Hypothalamus (tissue), 51 donors: ENCODE measurements around the gene ZSWIM6.

Experiments used
- DNase-seq, 51 donors: peaks; one replicate each; lab custom pipeline; 2025; lab: John Stamatoyannopoulos, UW

The ZSWIM6 gene

DNA sequence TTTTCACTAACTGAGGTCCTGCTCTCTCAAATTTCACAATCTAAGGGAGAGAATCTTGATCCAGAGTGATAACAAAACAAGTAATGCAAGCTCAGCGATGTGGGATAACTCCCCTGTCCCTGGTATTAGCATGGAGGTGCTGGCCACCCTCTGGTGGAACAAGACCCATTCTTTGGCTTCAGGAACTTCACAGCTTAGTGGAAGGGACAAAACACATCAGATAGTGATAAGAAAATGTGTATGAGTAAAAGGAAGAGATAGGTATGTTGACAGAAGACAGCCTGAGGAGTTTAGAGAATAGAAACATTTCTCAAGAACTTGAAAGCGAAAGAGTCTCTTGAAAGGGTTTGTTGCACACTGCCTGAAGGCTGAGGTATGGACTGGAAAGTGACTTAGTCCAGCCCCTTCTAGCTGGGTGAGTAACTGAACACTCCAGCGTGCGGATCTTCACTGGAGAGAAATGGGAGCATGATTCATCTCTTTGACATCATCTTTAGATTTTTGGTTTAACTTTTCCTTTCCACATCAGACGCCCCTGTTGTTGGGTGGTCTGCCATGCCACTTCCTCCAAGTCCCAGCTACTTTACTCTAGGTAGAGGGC is 25.4 kb upstream of the ZSWIM6 start:
- no peak for DNase-seq

DNA sequence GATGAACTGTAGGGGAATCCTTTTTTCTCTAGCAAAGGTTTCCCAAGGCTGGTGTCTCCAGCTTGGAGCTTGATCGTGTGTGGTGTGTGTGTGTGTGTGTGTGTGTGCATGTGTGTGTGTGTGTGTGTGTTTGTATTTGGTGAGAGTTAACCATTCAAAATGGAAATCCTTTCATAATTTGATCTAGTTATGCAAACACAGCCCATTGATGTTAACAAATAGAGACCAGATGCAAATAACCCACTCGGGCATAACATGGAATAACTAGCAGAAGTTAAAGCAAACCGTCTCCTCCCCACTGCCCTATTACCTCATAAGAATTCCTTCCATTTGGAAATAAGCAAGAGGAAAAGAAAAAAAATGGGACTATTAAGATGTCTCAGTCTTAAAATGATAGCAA is 24.9 kb upstream of the ZSWIM6 start:
- no peak for DNase-seq

DNA sequence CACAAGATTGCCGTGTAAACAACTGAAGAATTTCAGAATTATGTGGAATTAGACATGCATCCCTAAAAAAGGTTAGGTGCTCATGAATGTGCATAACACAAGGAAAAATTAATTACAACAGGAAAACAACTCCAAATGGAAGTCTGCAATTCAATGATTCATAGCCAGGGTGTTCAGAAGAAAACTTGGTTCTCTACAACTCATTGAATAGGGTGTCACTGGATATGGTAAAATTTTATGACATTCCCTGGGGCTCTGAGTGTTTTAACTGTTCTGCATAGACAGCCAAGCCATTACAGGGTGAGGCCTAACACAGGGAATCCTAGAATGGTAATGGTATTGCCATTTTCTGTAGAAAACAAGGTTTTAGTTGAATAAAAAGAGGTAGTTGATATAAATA is 24.4 kb upstream of the ZSWIM6 start:
- DNase-seq = no peak

DNA sequence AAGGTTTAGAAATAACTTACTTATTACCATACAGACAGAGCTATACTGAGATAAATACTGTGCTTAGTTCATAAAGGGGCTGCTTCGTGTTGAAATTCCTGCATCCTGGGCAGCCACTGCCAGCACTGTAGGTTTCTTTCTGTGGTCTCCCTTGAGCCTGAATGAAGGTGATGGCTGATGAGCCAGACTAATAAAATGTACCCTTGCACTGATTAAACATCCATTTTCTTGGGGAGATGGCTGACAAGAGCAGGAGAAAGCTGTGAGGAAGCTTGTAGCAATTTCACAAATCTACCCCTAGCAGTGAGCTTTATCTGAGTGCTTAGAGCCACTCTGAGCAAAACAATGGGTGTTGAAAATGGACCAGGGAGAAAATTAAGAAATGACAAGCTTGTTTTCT is 23.3 kb upstream of the ZSWIM6 start:
- DNase-seq = no peak

DNA sequence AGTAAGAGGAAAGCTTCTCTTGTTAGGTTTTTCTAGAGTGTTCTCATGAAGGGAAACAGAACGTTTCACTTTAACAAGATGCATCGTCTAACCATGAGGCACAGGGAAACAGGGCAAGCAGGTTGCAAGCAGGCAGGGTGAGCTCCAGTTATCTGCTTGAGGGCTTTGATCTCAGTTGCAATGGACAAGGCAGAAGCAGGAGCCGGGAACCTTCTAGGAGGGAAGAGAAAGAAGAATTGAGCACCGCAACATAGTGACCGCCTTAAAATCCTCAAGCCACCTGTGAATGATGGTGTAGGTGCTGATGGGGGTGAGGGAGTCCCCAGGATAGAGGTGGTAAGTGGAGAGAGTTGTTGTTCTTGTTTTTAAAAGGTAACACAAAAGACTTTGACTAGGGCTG is 22.9 kb upstream of the ZSWIM6 start:
- no peak for DNase-seq

DNA sequence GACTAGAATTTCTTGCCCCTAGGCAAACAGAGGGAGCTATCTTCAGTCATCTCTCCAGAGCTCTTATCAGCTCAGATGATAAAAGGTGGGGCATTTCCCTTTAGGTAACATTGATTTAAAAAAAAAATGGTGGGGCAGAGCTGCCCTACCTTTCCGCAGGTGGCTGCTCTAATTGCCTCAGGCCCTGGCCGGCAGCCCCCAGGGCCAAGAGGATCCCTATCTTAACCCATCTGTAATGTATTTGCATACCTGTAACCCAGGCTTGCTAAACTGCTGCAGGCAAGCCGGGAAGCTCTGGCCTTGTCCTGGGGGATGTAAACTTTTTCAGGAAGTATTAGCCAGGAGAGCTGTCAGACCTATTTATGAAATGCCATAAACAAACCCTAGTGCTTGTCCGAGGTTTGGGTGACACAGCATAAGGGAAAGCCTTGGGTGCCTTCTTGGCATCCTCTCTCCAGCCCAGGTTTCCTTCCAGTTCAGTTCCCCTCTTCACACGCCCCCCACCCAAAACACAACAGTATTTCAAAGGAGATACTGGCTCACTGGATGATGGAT is 20.9 kb upstream of the ZSWIM6 start:
- no peak for DNase-seq

DNA sequence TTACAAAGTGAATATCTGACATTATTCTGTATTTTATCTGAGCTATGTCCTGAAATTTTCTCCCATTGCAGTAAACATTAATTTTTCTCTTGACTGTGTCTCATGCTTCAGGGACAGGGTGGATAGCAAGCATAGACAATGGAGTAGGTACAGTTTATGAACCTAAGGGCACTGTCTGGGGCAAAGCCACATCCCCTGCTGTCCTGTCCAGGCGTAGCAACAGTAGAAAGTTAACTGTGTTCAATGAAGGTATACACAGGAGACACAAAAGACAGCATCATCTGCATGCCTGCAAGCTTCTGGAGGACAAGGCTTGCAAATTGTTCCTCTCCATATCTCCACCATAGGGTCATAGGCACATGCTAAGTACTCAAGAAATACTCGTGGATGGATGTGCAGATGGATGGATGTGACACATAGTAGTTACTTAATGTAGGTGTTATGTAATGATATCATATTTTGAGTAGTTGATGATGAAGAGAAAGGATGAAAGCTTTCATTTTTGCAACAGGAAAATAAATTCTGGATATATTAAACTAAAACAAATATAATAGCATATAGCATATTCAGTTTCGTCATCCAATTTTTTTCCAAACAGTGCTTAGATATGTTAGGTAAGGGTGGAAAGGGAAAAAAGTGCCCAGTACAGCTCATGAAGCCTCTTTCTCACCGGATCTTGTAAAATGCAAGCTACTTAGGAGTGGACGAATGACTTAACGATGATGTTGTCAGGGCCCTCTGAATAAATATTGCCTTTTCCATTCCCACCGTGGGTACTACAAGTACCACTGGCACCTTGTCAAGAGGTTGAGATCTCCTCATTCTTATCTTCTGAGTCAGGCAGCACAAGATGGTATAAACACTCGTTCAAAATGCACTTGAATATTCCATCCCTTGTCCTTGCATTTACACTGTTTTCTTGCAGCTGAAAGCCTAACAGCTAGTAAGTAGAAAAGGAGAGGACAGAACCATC is 19.9 kb upstream of the ZSWIM6 start:
- no peak for DNase-seq

DNA sequence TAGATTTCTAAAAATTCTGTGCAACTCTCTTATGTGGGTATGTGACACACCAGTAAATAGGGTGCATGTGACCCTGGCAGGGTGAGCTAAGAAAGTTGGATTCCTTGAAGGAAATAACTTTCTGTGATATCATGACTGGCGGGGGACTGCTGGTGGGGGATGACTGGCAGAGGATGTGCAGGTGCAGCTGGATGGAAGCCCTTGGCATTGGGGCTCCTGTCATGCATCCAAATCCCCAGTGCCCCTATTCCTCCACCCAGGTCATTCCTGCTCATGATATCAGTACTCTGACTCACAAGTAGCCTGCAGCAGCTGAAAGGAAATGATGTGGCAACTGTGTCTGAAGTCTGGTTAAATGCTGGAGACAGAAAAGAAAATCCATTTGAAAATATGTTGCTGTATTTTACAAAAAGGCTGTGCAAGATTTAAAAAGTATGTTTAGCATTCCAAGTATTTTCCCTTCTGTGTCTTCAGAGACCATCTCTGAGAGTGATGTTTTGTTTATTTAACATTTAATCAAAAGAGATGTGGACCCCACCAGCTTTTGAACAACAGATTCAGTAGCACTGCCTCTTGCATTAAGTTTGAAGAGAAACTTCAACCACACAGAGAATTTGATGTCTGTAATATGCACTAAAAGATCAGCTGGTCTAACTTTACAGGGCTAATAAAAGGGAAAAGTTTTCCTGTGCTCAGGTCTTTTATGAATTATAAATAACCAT is 17.9 kb upstream of the ZSWIM6 start:
- no peak for DNase-seq

DNA sequence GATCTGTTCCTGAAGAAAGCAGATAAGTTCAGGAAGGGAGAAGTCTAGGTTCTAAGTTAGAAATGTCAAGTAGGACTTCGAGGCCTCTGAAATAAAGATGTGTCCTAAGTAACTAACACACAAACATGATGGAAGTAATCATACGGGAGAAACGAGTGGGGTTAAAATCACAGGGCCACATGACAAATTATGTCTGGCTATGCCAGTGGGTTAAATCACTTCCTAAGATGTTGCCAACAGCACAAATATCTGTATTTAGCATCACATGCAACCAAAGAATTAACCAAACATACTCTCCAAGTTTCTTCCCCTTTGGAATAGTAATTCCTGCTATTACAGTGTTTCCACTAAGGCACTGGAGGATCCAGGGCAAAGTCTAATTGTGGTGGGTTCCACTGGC is 13.7 kb upstream of the ZSWIM6 start:
- no peak for DNase-seq

DNA sequence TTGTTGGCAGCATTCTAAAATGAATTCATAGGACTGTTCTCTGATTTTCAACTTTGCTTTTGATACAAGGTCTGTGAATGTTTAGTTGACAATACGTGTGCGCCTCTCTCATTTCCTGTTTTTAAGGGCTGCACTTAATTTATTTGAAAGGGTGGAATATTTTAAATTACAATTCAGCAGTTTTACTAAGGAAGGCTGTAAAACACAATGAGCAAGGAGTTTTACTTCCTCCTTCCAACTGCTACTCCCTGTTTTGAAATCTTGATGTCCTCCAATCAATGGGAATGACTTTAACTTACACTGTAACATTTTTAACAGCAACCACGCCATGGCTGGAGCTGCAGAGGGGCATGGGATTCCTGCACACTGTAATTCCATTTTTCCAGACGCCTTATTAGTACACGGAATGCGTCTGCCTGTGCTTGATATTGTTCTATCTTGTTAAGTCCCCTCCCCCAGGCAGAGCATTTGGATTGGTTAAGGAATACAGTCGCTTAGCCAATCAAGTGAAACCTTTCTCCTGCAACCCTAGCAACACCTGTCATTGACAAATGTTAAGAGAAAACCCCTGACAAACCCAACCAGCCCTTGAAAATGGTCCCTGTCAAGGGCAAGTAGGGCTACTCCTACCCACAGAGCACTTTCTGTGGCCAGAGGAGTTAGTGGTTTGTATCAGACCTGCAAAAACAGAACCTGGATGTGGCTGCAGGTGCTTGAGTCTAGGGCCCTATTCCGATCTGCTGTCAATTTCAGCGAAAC is 12.5 kb upstream of the ZSWIM6 start:
- peak in 4 of 51 donors; percentile 10 to 63 (median 17) for DNase-seq

DNA sequence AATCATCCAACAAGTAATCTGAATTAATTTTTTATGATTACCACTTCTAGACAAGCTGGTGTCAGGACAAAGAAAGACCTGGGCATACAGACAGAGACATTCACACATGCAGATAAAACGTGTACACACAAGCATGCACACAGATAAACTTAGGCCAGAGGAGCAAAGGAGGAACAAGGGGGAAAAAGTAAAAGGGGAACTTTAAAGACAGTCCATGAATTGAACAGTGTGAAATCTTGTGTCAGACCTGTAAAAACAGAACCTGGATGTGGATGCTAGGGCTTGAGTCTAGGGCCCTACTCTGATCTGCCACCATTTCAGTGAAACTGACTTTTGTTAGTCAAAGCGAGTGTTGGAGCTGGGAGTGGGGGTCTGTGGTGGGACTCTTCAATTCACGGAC is 11.2 kb upstream of the ZSWIM6 start:
- DNase-seq = no peak

DNA sequence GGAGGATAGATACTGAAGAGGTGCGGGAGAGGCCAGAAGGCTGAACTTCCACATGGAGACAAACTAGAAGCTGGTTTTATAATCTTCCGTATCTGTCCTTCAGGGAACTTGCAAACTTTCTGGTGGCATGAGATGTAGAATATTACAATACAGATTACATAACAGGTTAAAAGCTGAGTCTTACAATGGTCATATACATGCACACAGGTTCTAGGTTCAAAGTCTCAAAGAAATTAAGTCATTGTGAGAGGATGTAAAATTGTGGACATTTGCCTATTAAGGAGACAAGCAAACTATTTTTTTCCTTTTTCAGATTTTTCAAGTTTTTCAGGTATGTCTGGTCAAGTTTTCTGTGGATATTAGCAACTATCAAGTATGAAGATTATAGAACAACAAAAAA is 10.4 kb upstream of the ZSWIM6 start:
- DNase-seq = no peak

DNA sequence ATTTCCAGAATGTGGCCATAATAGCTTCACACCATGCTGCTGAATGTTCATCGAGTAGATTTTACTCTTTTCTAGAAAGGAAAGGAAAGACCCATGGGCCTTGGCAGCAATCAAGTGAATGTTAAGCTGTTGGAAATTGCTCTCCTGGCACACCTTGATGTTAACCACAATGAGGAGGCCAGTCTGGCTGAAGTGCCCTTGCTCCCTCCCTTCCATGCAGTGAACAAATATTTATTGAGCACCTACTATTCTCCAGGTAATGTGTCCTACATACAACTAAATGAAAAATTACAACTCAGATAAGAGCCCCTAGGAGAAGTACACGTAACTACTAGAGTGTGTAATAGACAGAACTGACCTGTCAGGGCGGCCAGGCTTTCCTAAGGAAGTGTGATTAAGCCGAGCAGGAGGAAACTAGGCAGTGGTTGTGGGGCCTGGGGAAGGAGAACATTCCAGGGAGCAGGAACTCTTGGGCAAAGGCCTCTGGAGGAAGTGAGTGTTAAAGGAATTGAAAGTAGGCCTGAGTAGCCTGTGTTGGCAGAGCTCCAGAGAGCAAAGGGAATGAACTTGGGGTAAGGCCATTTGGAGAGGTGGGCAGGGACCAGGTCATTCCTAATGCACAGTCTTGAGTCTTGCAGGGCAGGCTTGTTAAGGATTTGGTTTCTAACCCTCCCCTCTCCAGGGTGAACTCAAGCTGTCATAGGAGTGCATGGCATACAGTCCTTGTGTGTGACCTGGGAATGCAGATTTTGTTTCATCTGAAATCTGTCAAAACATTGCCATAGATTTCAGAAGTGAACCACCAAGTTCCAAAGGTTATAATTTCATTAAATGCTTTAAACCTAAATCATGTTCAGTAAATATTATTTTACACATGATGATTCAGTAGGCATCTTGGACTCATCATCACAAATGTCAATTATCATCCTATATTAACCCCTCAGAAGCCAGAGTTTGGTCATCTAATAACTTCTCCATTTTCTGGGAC is 9.0 kb upstream of the ZSWIM6 start:
- no peak for DNase-seq

DNA sequence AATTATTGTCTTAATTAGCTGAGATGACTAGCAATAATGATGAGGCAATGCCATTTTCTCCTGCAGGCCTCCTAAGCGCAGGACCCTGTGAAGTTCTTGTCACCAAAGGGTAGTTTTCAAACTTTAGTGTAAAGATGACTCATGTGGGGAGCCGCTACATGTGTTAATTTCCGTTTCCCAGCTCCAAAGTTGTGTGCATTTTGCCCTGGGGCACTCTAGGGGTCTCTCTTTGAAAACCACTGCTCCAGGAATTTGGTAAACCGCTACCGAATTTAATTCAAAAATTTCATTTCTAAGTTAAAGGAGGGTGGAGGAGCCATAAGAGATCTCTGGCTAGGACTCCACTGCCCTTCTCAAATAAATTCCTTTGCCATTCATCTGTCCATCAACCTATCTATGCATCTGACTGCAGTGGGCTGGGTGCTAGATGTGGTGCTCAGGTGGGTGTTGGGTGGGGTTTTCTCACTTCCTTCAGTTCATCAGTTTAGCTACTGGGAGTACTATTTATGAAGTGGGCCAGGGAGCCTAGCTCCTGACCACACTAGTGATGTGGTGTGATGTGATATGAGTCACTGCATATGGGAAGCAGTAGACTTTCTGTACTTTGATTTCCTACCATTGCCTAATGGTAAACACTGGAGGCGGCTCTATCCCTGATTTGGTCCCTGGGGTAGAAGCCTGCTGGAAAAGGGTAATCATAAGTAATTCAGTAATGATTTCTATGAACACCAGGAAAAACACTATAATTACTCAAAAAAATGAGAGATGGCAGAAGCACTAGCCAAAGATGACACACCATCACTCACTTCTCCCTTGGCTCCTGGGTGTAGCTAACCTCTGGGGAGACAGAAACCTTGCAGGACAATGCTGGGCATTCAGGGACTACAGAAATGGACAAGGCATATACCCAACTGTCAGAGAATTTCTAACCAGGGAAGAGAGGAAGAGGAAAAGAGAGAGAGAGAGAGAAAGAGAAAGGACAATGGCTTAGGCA is 4.0 kb upstream of the ZSWIM6 start:
- no peak for DNase-seq

DNA sequence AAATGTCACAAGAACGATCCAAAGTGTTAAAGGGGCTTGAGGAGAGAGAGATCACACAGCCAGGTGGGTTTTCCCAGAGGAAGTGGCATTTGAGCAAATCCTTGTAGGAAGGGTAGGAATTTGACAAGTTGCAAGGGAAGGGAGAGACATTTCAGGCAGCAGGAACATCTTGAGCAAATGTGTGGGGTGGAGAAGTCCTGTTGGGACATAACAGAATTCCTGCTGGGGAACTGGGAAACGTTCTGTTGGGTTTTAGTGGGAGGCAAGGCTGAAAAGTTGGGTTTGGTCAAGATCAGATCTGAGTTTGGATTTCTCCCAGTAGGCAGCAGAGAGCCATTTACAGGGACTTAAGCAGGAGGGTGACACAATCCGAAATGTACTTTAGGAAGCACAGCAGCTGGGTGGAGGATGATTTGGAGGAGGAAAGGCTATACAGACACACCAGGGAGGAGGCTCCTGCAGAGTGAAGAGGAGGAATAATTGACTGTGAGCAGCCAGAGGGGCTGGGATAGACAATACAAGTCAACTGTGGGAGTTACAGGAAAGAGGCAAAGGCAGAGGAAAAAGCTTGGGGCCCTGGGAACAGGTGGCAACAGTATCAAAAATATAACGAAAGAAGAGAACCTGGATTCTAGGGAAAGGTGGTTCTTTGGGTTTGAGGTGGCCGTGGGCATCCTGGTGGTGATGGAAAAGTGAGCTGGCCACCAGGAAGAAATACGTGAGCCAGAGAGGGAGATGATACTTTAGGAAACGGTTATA is 3.1 kb upstream of the ZSWIM6 start:
- peak in 1 of 51 donors; percentile 40 for DNase-seq

DNA sequence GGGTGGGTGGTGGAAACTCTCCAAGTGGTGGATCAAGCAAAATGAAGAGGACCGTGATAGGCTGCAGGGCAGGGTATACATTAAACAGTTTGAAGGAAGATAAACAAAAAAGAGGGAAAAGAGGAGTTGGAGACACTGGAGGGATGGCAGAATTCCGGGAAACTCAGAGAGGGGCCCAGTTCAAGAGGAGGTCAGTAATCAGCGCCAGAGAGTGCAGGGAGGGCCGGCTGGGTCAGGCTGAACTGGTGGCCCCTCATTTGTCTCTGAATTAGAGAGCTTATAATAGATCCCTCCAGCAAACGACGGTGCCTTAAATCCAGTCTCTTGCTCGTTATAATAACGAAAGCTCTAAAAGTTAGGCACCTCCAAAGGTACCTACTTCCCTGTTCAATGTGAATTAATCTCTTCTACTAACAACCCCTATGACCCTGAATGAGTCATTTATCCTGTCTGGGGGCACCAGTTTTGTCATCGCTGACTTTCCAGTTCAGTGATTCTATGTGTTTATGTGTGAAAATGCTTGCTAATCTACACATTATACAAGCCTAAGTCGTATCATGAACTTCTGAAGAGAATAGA is 2.4 kb upstream of the ZSWIM6 start:
- no peak for DNase-seq

DNA sequence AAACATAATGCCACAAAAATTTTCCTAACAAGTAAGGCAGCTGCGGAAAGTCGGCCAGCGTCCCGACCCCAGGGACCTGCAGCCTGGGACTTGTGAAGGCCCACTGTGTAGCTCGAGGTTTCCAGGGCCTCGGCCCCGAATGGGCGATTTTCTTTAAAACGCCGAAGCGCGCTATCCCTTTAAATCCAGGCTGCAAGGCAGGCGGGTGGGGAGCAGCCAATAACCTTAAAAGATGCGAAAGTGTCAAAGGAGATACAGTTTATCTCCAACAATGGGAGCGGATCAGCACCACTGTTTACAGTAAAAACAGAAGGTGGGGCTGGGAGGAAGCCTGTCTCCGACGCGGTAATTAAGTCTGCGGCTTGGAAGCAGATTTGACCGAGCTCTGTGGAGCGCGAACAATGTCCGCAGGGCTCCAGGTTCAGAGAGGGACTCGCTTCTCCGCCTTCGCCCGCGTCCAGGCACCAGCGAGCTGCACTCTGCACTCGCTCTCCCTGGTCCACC is 1.7 kb upstream of the ZSWIM6 start:
- peak in 25 of 51 donors; percentile 24 to 88 (median 59) for DNase-seq
